Testis (tissue), 2 donors: ENCODE results near the gene EDA.

Source experiments
- CTCF ChIP-seq, 3 experiments: fragments of 450-650 bp in 2 of 3; fragments of 200-600 bp in 1 of 3; sonication (generic) in 1 of 3; IDR thresholded peaks; one replicate each; pipeline ENCODE4 v1.5.1; 2016 to 2019; ENCODE audit warnings: antibody characterized with exemption in 3 of 3, mild to moderate bottlenecking in 2 of 3, moderate library complexity in 1 of 3
- POLR2A ChIP-seq: fragments of 450-650 bp; IDR thresholded peaks from one replicate; pipeline ENCODE4 v1.6.1; 2017; ENCODE audit warnings: antibody characterized with exemption, mild to moderate bottlenecking, moderate library complexity

GRCh38 chrX:70066646-70067045 lies 450.7 kb downstream of the EDA start:
- TF ChIP-seq CTCF (IDR thresholded peaks at IDR 0.05) (no peak), POLR2A (no peak)
